Measurements from ENCODE around the gene MAGEB17.
A peak's percentile ranks its signal among the peaks of the same experiment; 100 is the strongest.
"Not testable (repeated sequence)": the region's sequence is repeated elsewhere in the genome, so short reads cannot be mapped to it uniquely, and the experiment has no call there.

Gene MAGEB17

DNA sequence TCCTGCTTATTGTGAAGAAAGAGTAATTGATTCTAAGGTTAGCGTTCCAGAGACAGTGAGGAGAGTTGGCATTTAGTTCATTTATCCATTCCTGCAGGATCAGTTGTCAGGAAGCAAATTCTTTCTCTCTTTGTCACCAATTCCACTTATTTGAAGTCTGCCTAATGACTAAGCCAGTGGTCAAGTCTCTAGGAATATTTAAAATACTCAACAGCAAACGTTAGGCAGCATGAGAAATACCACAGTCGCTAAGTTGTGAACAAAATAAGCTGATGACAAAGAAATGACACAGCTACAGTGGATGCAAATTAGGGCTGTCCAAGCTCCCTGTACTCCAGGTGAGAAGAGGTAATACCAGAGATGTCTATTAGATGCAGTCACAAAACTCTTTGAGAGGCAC, 6.6 kb upstream of the MAGEB17 start:
- no peak for DNase-seq

DNA sequence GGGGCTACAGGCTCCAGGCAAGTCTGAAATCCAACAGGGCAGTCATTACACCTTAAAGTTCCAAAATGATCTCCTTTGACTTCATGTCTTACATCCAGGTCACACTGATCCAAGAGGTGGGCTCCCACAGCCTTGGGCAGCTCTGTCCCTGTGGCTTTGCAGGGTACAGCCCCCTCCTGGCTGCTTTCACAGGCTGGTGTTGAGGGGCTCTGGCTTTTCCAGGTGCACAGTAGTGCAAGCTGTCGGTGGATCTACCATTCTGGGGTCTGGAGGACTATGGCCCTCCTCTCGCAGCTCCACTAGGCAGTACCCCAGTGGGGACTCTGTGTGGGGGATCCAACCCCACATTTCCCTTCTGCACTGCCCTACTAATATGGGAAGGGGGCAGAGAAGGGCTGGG, 6.1 kb upstream of the MAGEB17 start:
- DNase-seq: not testable (repeated sequence)

DNA sequence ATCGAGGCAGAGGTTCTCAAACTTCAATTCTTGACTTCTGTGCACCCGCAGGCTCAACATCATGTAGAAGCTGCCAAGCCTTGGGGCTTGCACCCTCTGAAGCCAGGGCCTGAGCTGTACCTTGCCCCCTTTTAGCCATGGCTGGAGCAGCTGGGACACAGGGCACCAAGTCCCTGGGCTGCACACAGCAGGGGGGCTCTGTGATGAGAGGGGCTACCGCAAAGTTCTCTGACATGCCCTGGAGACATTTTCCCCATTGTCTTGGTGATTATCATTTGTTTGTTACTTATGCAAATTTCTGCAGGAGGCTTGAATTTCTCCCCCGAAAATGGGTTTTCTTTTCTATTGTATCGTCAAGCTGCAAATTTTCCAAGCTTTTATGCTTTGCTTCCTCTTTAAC, 4.9 kb upstream of the MAGEB17 start:
- DNase-seq: no peak

DNA sequence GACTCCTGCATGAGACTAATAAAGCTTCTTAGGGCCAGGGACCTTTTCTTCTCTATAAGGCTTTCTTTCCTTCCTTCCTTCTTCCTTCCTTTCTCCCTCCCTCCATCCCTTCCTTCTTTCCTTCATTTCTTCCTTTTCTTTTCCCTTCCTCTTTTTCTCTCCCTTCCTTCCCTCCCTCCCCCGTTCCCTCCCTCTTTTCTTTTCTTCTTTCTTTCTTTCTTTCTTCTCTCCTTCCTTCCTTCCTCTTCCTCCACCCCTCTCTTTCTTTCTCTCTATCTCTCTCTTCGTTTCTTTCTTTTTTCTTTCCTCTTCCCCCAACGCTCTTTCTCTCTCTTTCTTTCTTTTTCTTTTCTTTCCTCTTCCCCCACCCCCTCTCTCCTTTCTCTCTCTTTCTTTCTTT, 2.5 kb upstream of the MAGEB17 start:
- DNase-seq: no peak

DNA sequence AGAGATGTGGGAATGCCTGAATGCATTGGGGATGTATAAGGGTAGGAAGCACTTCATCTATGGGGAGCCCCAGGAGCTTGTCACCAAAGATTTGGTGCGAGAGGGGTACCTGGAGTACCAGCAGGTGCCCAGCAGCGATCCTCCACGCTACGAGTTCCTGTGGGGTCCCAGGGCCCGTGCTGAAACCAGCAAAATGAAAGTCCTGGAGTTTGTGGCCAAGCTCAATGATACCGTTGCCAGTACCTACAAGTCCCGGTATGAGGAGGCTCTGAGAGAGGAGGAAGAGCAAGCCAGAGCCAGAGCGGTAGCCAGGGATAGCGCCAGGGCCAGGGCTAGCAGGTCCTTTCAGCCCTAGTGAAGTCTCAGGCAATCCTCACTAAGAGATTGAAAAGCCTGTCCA, 3.8 kb downstream of the MAGEB17 start:
- no peak for DNase-seq

DNA sequence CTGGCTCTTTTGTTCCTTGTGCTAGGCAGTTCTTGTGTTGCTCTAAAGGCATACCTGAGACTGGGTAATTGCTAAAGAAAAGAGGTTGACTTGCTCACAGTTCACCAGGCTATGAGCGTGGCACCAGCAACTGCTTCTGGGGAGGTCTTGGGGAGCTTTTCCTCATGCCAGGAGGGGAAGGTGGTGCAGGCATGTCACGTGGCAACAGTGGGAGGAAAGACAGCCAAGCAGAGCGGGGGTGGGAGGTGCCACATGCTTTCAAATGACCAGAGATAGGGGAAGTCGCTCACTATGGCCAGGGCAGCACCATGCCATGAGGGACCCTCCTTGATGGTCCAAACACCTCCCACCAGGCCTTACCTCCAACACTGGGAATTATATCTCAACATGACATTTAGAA, 4.7 kb downstream of the MAGEB17 start:
- DNase-seq: no peak

DNA sequence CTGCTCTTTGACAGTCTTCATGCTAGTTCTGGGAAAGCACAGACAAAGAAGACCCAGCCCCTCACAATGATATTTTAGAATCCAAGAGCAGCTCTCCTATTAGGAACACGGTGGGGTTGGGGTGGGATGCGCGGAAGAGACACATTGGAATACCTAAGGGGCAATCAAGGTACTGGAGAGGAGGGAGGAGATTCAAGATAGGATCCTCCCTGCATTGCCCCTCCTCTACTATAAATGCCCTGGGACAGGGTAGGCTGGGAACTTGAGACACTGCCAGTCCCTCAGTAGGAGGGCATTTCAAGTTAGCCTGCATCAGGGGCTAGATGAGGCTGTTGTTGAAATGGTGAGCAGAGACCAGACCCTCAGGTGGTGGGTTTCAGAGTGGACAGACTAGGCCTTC, 5.1 kb downstream of the MAGEB17 start:
- DNase-seq: no peak

DNA sequence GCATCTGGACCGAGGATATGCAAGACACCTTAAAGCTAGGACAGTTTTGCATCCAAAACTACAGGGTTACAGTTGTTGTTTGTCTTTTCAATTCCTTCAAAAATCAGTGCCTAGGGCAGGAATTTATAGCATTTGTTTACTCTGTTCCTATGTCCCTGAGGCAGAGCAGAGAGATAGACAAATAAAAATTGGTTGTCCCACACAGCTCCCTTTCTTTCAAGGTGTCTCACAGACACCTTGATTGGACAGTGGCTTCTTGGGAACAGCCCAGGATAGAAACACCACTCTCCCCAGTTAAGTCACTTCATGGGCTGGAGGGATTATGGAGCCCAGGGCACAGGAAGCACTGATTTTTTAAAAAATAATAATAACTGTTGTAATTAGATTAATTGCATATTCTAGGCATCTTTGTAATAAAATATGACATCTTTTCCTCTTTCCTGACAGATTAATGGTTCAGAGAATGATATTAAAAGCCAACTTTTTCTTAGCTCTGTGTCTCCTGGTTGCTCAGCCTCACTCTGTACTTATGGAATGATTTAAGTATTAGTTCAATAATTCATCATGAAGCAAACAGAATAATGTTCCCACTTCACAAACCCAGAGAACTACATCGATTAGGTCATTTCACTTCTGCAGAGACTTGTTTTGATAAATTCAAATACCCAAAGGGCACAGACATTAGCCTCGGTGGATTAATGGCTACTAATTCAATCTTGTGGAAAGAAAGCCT, 8.2 kb downstream of the MAGEB17 start:
- no peak for DNase-seq

DNA sequence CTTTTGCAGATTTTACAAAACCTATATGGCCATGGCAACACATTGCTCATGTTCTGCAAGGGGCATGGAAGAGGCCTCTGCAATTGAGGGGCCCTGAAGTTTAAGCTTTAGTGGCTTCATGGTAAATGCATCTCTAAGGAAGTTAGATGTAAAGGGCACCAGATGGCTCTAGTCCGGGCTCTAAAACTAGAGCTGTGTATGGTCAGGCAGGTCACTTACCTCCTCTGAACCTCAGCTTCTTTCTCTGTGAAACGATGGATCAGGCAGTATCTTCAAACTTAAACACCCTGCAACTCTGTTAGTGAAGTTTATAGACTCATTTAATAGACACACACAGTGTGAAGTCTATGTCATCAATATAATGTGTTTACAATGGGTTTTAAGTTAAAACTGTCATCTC, 10.0 kb downstream of the MAGEB17 start:
- no peak for DNase-seq

DNA sequence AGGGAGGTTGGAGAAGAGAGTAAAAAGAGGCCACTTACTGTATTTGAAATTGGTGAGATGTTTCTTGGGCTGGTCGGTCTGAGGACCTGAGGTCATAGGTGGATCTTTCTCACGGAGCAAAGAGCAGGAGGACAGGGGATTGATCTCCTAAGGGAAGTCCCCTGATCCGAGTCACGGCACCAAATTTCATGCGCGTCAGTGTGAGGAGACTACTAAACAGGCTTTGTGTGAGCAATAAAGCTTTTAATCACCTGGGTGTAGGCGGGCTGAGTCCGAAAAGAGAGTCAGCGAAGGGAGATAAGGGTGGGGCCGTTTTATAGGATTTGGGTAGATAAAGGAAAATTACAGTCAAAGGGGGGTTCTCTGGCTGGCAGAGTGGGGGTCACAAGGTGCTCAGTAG, 16.6 kb downstream of the MAGEB17 start:
- not testable (repeated sequence) for DNase-seq

DNA sequence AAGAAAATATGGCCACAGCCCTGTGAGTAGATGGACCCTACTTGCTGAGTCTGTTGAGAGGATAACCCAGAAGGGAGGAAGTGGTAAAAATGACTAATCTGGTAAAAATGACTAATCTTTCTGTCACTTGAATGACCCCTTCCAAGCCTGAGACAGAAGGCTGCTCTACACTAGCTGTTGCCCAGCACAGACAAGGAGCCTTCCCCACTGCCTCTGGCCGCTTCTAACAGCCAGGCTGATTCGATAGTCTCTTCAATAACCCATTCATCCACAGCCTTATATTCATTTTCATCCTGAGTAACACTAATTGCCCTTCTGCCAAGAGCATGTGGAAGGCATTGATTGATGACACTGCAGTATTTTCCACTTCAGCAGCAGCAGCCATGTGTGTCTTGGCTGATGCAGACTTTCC, 18.4 kb downstream of the MAGEB17 start:
- peak; percentile 39 for DNase-seq

DNA sequence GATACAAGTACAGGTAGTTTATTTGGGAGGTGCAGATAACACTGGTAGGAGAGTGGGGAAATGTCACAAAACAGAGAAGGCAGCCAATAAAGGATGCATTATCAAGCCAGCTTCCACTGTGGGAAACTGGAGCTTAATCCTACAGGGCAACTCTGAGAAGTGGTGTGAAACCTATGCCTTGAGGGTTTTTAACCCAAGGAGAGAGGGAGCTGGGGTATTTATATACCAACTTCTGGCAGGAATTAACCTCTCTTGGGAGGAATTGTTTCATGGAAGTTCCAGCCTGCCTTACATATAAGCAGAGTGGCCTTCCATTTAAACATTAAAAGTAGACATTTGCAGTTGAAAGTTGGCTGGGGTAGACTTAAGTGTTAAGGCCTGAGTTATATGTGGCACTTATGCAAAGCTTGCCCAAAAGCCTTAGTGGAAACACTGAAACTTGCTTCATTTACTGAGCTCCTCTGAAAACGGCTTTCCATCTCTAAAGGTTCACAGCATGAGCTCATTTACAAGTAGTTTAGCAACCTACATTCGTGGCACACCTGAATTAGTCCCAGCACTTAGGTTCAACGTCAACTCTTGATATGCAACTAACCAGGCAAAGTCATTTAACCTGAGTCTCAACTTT, 19.2 kb downstream of the MAGEB17 start:
- no peak for DNase-seq

DNA sequence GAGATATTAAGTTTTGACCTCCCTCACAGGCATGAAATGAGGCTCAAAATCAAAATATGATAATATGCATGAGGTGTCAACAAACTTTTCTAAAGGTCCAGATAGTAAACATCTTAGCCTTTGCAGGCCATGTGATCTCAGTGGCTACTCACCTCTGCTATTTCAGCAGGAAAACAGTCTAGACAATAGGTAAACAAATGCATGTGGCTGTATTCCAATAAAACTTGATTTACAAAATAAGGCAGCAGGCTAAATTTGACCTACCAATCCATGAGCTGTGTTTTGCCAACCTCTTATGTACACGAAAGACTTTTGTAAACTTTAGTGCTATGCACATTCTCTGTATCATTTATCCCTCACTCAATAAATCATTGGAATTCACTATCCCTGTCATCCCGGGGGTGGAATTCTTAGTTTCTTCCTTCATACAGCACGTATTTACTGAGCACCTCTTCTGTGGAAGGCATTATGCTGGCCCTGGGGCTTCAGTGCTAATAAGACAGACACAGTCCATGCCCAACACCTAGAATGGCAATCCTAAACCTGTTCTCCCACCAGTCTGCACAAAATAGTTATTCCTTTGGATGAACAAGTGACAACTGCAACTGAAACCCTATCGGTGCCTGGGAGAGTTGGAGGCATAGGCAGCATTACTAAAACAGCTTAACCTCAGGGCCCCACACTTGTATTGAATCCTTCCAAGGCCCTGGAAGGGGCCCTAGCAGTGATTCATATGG, 19.9 kb downstream of the MAGEB17 start:
- no peak for DNase-seq

DNA sequence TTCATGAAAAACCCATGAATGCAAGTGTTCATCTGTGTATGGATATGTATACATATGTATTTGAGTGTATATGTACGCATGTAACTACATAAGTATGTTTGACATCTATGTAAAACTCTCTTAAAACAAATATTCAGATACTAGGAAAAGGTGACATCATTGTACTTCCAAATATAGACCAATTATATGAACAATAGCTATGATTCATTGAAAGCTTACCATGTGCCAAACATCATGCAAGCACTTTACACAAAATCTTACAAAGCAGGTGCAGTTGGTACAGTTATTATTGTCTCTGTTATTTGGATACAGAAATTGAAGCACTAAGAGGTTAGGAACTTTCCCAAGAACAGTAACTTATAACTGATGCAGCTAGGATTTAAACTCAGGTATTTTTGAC, 21.4 kb downstream of the MAGEB17 start:
- DNase-seq: no peak

DNA sequence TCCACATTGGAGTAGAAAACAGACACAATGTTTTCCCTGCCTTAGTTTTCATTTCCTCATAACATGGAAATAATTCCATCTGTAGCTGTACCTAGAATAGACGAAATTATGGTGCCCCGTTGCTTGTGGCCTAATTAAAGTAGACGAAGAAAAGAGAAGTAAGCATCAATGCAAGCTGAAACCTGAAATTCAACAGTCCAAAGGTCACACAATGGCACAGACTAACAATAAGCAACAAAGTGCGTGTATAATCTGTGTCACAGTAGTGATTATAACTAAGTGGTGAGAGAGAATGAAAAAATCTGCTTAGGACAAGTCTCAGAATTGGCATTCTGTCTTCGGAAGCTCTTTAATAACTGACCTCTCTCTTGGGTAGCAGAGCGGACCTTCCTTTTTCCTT, 24.3 kb downstream of the MAGEB17 start:
- no peak for DNase-seq

DNA sequence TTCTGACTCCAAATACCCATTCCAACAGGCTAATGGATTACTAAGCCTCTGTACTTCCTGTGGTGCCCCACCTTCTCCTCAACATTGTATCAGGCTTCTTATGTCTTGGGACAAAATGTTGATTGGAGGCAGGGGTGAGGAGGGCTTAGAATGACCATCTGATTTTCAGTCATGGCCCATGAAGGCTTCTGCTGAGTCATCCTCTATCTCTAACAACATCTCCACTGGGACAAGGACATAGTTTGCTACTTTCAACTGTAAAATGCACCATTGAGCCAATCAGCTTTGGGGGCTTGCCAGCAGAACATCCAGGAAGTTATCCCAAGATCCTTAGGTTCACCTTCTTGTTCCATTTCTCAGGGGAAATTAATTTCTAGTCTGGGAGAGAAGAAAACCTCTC, 29.5 kb downstream of the MAGEB17 start:
- no peak for DNase-seq

DNA sequence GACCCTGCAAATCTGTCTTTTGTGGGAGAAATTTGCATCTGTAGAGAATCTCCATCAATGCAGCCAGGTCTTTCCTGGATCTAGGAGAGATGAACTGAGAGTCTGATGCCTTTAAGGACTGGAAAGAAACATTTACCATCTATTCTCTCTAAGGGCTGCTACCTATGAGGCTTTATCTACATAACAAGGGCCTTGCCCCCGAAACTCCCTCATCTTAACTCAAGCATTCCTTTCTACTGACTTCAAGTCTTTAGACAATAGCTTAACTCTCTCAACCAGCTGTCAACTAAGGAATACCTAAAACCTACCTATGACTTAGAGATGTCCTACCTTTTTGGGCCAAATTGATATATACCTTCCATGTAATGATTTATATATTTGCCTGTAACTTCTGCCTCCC, 32.1 kb downstream of the MAGEB17 start:
- no peak for DNase-seq

DNA sequence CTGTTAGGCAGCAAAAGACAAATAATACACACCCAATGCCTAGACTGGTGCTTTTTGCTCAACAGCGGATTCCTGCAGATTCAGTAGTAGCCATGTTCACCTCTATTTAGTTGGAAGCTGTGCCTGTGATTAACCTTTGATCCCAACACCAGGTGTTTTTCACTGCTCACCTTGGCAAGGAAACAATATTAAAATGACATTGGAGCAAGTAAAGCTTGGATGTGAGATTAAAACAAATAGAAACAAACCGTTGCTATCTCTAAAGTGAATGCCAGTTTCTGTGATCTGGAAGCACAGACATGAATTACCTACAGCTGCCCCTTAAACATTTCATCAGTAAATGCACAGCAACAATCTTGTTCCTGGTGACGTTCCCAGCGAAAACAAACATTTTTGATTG, 35.7 kb downstream of the MAGEB17 start:
- DNase-seq: no peak

DNA sequence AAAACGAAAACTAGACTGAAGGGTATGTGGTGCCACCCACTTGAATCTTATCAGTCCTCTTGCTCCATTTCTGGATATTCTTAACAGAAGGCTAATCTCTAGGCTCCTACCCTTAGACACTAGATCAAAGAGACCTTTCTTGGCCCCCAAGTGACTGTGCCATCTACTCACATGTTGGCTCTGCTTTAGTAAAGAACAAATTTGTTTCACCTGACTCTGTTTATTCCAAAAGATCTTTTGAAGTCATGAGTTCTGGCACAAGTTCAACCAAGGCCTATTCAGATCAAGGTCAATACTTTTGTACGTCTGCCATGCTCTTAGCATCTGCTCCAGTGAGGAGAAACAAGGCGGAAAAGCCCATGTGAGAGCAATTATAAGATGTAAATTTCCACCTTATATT, 37.3 kb downstream of the MAGEB17 start:
- DNase-seq: no peak

DNA sequence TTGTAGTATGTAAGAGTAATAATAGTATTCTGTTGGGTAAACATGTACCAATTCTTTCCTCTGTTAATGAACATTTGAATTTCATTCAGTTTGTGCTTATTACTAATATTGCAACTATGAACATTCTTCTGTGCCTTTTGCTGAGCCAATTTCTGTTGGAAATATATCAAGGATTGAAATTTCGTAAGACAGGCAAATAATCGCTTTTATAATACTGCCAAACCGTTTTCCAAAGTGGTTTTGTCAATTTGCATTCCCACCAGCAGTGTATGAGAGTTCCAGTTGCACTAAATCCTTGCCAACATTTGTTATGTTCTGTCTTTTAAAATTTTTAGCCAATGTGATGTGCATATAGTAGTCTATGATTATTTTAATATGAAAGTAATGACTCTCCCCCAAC, 38.6 kb downstream of the MAGEB17 start:
- DNase-seq: no peak

DNA sequence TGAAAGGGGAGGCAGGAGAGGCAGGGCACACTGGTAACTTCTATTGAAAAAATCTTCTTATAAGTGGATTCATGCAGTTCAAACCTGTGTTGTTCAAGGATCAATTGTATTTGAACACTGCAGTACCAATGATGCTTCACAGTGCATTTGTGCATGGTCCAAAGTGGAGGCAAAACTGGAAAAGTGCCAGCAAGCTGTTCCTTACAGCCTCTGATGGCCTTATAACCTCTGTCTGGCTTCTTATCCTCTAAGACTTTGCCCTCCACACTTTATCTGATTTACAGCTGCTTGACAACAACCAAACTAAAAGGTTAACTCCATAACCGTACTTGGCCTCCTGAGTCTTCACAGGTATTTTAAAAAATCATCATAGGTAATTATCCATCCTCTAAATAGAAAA, 40.4 kb downstream of the MAGEB17 start:
- DNase-seq: no peak

DNA sequence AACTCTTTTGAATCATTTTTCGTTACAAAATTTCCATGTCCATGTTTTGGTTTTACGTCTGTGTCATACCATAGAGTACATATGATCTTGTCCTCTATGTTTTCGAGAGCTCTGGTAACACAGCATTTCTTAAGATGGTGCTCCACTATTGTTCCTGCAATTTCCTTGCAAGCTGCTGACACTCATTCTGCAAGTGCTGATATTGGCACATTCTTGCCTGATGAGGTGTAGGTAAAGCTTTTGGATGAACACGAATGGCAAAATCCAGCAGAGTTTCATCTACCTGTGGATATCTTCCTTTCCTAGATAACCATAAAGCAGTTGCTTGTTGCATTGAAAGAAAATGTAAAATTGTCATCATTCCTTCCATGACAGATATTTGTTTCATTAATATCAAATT, 41.3 kb downstream of the MAGEB17 start:
- no peak for DNase-seq

DNA sequence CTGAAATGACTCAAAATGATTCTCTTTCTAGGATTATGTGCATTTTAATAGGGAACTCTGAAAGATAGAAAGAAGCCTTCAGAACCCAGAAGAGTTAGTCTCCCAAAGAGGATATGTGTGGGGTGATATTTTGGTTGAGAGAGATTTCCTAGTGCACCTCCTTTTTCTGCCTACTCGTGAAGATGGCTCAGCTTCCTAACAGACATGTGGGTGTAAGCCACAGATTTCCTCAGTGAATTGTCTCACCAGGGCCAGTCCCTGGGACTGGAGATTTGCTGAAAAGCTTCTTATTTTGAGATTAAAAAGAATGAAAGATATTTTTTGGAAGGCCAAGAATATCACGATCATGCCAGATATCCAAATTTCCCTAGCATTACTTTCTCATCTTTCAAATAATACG, 42.8 kb downstream of the MAGEB17 start:
- no peak for DNase-seq

DNA sequence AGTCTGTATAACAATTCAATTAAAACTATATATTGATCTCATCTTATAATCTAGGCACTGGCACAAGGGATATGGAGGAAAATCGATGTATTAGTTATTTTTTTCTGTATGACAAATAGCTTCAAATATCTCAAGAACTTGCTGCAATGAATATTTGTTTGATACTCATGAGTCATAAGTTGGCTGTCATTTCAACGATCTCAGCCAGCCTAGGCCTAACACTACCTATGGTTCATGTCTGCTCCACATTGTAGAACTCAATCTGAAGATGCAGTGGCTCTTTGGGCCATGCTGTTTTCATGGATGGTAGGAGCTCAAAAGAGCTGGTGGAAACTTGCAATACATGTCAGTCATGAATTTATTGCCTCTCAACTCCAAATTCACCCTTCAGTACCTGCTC, 44.7 kb downstream of the MAGEB17 start:
- DNase-seq: no peak

Data from activated CD4-positive, alpha-beta T cell treated with anti-CD3 and anti-CD28 coated beads, Interleukin-2, amount 50 U/mL, for 16 hours (primary cell).